HEK293 (cell line): ENCODE results near the gene LCOR.
"Not testable (repeated sequence)": the region's sequence is repeated elsewhere in the genome, so short reads cannot be mapped to it uniquely, and the experiment has no call there.

Experiments
- CTCF ChIA-PET: fragments of 350-600 bp; formaldehyde crosslinking; extraction: SDS; loops from one replicate; lab custom pipeline; 2021; ENCODE audit warnings: antibody characterized with exemption; lab: Yijun Ruan, JAX
- POLR2A ChIA-PET: fragments of 300-600 bp; formaldehyde crosslinking; extraction: SDS; loops from one replicate; lab custom pipeline; 2020; ENCODE audit warnings: antibody characterized with exemption, inconsistent platforms; lab: Yijun Ruan, JAX
- H3K27ac ChIP-seq: fragments of 200-500 bp; sonication (Bioruptor generic); 2 replicates; pipeline ENCODE4 v1.5.1; 2014; ENCODE audit warnings: low read depth, low read length, control low read depth, inconsistent platforms; ENCODE audit errors: extremely low read depth
- H3K36me3 ChIP-seq, 2 experiments: fragments of 200-500 bp in 1 of 2; sonication (Bioruptor generic) in 1 of 2; 1 replicate in 1 of 2; 2 replicates in 1 of 2; pipeline ENCODE4 v1.5.1; 2014 to 2017; ENCODE audit warnings: inconsistent platforms in 2 of 2, low read length in 2 of 2; ENCODE audit not compliant: control insufficient read depth in 2 of 2, insufficient read depth in 1 of 2
- H3K4me1 ChIP-seq: fragments of 200-500 bp; sonication (Bioruptor generic); 2 replicates; pipeline ENCODE4 v1.5.1; 2014; ENCODE audit warnings: mild to moderate bottlenecking, low read length, inconsistent platforms; ENCODE audit not compliant: control insufficient read depth, insufficient read depth
- H3K4me3 ChIP-seq: 2 replicates; pipeline ENCODE4 v1.5.1; 2011; ENCODE audit warnings: low read depth, mild to moderate bottlenecking, control low read depth, low read length, moderate library complexity
- H3K9me3 ChIP-seq: fragments of 200-500 bp; sonication (Bioruptor generic); 2 replicates; pipeline ENCODE4 v1.5.1; 2014; ENCODE audit warnings: low read depth, low read length, inconsistent platforms; ENCODE audit not compliant: control insufficient read depth, insufficient read depth
- HOXD13 ChIP-seq: sonication (generic); formaldehyde crosslinking; IDR thresholded peaks from 2 replicates; pipeline ENCODE4 v1.8.0; 2022; ENCODE audit warnings: missing genetic modification reagents, borderline replicate concordance
- KLF7 ChIP-seq: fragments of 450-650 bp; formaldehyde crosslinking; IDR thresholded peaks from 2 replicates; pipeline ENCODE4 v1.5.1; 2016; ENCODE audit warnings: missing biosample characterization, missing genetic modification characterization, borderline replicate concordance
- SETDB1 ChIP-seq: IDR thresholded peaks from one replicate; pipeline ENCODE4 v1.6.1; 2017; ENCODE audit warnings: mild to moderate bottlenecking, low read length, moderate library complexity, mixed read lengths; ENCODE audit not compliant: insufficient read length
- YY1 ChIP-seq: fragments of 450-650 bp; formaldehyde crosslinking; IDR thresholded peaks from 2 replicates; pipeline ENCODE4 v1.5.1; 2018; ENCODE audit warnings: missing biosample characterization, missing genetic modification characterization
- ZFP37 ChIP-seq: fragments of 450-650 bp; formaldehyde crosslinking; IDR thresholded peaks from 2 replicates; pipeline ENCODE4 v1.5.1; 2016; ENCODE audit warnings: missing biosample characterization, missing genetic modification characterization
- ZNF10 ChIP-seq: fragments of 450-650 bp; formaldehyde crosslinking; IDR thresholded peaks from 2 replicates; pipeline ENCODE4 v1.5.1; 2017; ENCODE audit warnings: missing biosample characterization, missing genetic modification characterization
- ZNF223 ChIP-seq: fragments of 450-650 bp; formaldehyde crosslinking; IDR thresholded peaks from 2 replicates; pipeline ENCODE4 v1.5.1; 2016; ENCODE audit warnings: missing biosample characterization, missing genetic modification characterization
- ZNF37A ChIP-seq: fragments of 450-650 bp; IDR thresholded peaks from 2 replicates; pipeline ENCODE4 v1.5.1; 2018; ENCODE audit warnings: missing biosample characterization, missing genetic modification characterization
- ZNF404 ChIP-seq: fragments of 450-650 bp; formaldehyde crosslinking; IDR thresholded peaks from 2 replicates; pipeline ENCODE4 v1.5.1; 2017; ENCODE audit warnings: missing biosample characterization, missing genetic modification characterization
- ZNF426 ChIP-seq: fragments of 450-650 bp; formaldehyde crosslinking; IDR thresholded peaks from 2 replicates; pipeline ENCODE4 v1.5.1; 2017; ENCODE audit warnings: missing biosample characterization, missing genetic modification characterization, mild to moderate bottlenecking, inconsistent platforms, moderate library complexity
- ZNF530 ChIP-seq: fragments of 450-650 bp; formaldehyde crosslinking; IDR thresholded peaks from 2 replicates; pipeline ENCODE4 v1.5.1; 2016; ENCODE audit warnings: low read depth, missing biosample characterization, missing genetic modification characterization
- ZNF704 ChIP-seq: fragments of 450-650 bp; formaldehyde crosslinking; IDR thresholded peaks from 2 replicates; pipeline ENCODE4 v1.5.1; 2016; ENCODE audit warnings: missing biosample characterization, missing genetic modification characterization
- TF ChIP-seq, protein P1 (sequence below): fragments of 450-650 bp; formaldehyde crosslinking; optimal IDR thresholded peaks from 2 replicates; pipeline ENCODE3; 2016; ENCODE audit warnings: missing biosample characterization, mild to moderate bottlenecking, missing genetic modification characterization
- TF ChIP-seq, protein P2 (sequence below): fragments of 450-650 bp; formaldehyde crosslinking; IDR thresholded peaks from 2 replicates; pipeline ENCODE4 v1.5.1; 2016; ENCODE audit warnings: missing biosample characterization, missing genetic modification characterization, borderline replicate concordance
- TF ChIP-seq, protein P3 (sequence below): fragments of 450-650 bp; formaldehyde crosslinking; IDR thresholded peaks from 2 replicates; pipeline ENCODE4 v1.5.1; 2016; ENCODE audit warnings: missing biosample characterization, missing genetic modification characterization

Gene LCOR

DNA sequence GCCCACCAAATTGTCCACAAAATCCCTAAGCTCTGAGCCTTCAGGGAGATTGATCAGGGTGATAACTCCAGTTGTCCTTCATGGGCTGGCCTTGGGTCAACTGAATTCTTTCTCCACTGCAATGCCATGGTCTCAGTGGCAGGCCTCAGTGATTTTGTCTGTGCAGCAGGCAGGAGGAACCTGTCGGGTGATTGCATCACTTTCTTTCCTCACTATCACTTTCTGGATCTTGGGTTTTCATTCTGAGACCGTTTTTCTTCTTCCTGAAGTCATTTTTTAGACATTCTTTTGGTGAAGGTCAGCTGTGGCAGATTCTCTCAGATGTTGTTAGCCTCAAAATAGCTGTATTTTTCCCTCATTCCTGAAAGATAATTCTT, 28.8 kb upstream of the LCOR start:
- Histone ChIP-seq H3K27ac (no peak overlapping the region), H3K4me1 (no peaks in the 10 kb centered on the region)
- TF ChIP-seq ZNF223 (tag by site-specific recombination) (no peak), ZNF530 (no peak), YY1 (tag by site-specific recombination) (no peak), ZNF404 (tag by site-specific recombination) (no peak), ZNF10 (tag by site-specific recombination) (no peak), HOXD13 (no peak)
- TF ChIP-seq, protein P1, sequence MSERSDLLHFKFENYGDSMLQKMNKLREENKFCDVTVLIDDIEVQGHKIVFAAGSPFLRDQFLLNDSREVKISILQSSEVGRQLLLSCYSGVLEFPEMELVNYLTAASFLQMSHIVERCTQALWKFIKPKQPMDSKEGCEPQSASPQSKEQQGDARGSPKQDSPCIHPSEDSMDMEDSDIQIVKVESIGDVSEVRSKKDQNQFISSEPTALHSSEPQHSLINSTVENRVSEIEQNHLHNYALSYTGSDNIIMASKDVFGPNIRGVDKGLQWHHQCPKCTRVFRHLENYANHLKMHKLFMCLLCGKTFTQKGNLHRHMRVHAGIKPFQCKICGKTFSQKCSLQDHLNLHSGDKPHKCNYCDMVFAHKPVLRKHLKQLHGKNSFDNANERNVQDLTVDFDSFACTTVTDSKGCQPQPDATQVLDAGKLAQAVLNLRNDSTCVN (tag by site-specific recombination), result no peak
- TF ChIP-seq, all 188 proteins: peak for 0
- CTCF ChIA-PET, result interaction anchor here (0.6 kb wide), 1 partner anchor 1109 kb away, joined by 3 read pairs; no protein-coding TSS in a partner anchor
- Histone ChIP-seq H3K4me3 (no peak overlapping the region), H3K36me3 (no peaks in the 10 kb centered on the region), H3K9me3 (no peaks in the 10 kb centered on the region)
- POLR2A ChIA-PET, result no interaction called here

DNA sequence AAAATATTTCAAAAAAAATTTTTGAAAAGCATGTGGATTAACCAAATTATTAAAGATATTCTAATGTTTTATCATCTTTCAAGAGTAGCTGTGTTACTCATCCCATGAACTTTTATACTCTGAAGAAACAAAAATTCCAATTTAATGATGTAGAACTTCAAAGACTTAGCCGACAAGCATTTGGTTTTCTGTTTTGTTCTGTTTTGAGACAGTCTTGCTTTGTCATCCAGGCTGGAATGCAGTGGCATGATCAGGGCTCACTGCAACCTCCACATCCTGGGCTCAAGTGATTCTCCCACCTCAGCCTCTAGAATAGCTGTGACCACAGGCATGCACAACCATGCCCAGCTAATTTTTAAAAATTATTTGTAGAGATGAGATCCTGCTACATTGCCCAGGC, 17.8 kb upstream of the LCOR start:
- CTCF ChIA-PET, result interaction anchor here (0.6 kb wide), 1 partner anchor 48 kb away, joined by 3 read pairs; no protein-coding TSS in a partner anchor

GRCh38 chr10:96818971-96819370, 13.1 kb upstream of the LCOR start:
- not testable (repeated sequence) for H3K27ac ChIP-seq, H3K4me1 ChIP-seq, H3K9me3 ChIP-seq, H3K4me3 ChIP-seq, H3K36me3 ChIP-seq
- ChIA-PET CTCF (interaction anchor here (0.6 to 0.7 kb wide), 2 partner anchors 93 to 427 kb away, joined by 3 to 4 read pairs; no protein-coding TSS in a partner anchor), POLR2A (interaction anchor here (0.7 kb wide), 2 partner anchors 84 to 445 kb away, joined by 3 to 5 read pairs; no protein-coding TSS in a partner anchor)

More for the DNA sequence above, 17.8 kb upstream of the LCOR start:
- Histone ChIP-seq H3K9me3 (no peaks in the 10 kb centered on the region), H3K27ac (no peak overlapping the region), H3K4me3 (no peak overlapping the region), H3K36me3 (no peaks in the 10 kb centered on the region), H3K4me1 (no peaks in the 10 kb centered on the region)
- TF ChIP-seq, protein P2, sequence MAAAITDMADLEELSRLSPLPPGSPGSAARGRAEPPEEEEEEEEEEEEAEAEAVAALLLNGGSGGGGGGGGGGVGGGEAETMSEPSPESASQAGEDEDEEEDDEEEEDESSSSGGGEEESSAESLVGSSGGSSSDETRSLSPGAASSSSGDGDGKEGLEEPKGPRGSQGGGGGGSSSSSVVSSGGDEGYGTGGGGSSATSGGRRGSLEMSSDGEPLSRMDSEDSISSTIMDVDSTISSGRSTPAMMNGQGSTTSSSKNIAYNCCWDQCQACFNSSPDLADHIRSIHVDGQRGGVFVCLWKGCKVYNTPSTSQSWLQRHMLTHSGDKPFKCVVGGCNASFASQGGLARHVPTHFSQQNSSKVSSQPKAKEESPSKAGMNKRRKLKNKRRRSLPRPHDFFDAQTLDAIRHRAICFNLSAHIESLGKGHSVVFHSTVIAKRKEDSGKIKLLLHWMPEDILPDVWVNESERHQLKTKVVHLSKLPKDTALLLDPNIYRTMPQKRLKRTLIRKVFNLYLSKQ (tag by site-specific recombination), result no peak
- no peak for TF ChIP-seq ZNF426 (tag by site-specific recombination)
- no peak for TF ChIP-seq SETDB1
- no peak for TF ChIP-seq ZNF223 (tag by site-specific recombination)
- POLR2A ChIA-PET, result no interaction called here

- H3K36me3 ChIP-seq, result no peaks in the 10 kb centered on the region
- H3K9me3 ChIP-seq, result no peaks in the 10 kb centered on the region
- POLR2A ChIA-PET, result no interaction called here
- CTCF ChIA-PET, result interaction anchor here (0.6 kb wide), 2 partner anchors 181 to 459 kb away, joined by 3 read pairs; no protein-coding TSS in a partner anchor
- no peak overlapping the region for H3K4me3 ChIP-seq
- H3K4me1 ChIP-seq, result no peaks in the 10 kb centered on the region
- no peak overlapping the region for H3K27ac ChIP-seq
- no peak for TF ChIP-seq ZFP37 (tag by site-specific recombination)
Measured at GRCh38 chr10:96820765-96821164, 11.3 kb upstream of the LCOR start.

DNA sequence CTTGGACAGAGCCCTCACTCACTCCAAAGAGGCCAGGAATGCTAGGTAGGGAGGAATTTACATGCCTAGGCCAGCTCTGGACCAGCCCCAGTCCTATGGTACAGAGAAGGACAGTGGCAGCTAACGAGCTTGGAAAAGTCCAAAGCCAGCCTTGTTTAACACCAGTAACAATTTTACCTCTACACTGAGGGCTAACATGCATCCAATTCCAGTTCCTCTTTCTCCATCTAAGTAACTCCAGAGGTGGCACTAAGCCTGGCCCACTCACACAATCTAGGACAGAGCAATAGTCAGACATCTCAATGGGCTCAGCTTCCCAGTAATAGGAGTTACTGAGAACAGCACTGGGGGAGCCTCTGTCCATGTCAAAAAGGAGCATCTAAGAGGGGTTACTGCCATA, 5.7 kb upstream of the LCOR start:
- Histone ChIP-seq H3K36me3 (no peaks in the 10 kb centered on the region), H3K9me3 (no peaks in the 10 kb centered on the region), H3K4me1 (no peaks in the 10 kb centered on the region), H3K4me3 (no peak overlapping the region), H3K27ac (no peak overlapping the region)
- ChIA-PET POLR2A (no interaction called here), CTCF (interaction anchor here (1.0 kb wide), 2 partner anchors 186 to 385 kb away, joined by 4 to 9 read pairs; no protein-coding TSS in a partner anchor)
- TF ChIP-seq, protein P3, sequence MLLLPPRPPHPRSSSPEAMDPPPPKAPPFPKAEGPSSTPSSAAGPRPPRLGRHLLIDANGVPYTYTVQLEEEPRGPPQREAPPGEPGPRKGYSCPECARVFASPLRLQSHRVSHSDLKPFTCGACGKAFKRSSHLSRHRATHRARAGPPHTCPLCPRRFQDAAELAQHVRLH, result no peak
- TF ChIP-seq ZNF37A (tag by site-specific recombination), result no peak
- no peak for TF ChIP-seq ZNF704
- no peak for TF ChIP-seq KLF7 (tag by site-specific recombination)
